HG02571 (cell line): ENCODE data around the gene SLC29A2.
"Not testable (repeated sequence)": the region's sequence is repeated elsewhere in the genome, so short reads cannot be mapped to it uniquely, and the experiment has no call there.

Source experiments
- ATAC-seq: cut with Tn5 transposase; IDR thresholded peaks from one replicate; pipeline ENCODE4 v1.9.1; 2021; ENCODE audit warnings: mild to moderate bottlenecking, moderate library complexity; ENCODE audit not compliant: unreplicated experiment

Gene SLC29A2

DNA sequence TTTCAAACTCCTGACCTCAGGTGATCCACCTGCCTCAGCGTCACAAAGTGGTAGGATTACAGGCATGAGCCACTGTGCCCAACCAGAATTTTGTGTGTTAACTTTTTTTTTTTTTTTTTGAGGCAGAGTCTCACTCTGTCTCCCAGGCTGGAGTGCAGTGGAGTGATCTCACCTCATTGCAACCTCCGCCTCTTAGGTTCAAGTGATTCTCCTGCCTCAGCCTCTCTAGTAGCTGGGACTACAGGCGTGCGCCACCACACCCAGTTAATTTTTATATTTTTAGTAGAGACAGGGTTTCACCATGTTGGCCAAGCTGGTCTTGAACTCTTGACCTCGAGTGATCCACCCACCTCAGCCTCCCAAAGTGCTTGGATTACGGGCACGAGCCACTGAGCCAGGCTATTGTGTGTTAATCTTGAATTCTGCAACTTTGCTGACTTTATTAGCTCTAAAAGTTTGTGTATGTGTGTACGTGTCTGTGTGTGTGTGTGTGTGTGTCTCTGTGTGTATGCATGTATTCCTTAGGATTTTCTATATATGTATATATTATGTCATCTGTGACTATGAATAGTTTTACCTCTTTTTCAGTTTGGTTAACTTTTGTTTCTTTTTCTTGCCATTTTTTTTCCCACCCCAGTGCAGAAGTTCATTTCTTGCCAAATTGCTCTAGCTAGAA, 20.9 kb downstream of the SLC29A2 start:
- not testable (repeated sequence) for ATAC-seq

DNA sequence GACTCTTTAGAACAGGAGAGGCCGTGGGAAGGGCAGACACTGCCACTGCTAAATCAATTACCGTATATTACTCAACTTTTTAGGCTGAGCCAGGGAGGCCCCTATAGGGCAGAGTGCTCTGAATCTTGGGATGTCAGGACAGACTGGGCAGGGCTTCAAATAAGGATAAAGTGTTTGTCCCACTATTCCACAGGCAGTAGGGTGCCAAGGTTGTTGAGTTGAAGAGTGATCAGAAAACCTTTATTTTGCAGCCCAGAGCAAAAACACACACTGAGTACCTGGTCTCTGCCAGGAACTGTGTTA, 22.5 kb downstream of the SLC29A2 start:
- no peak for ATAC-seq

DNA sequence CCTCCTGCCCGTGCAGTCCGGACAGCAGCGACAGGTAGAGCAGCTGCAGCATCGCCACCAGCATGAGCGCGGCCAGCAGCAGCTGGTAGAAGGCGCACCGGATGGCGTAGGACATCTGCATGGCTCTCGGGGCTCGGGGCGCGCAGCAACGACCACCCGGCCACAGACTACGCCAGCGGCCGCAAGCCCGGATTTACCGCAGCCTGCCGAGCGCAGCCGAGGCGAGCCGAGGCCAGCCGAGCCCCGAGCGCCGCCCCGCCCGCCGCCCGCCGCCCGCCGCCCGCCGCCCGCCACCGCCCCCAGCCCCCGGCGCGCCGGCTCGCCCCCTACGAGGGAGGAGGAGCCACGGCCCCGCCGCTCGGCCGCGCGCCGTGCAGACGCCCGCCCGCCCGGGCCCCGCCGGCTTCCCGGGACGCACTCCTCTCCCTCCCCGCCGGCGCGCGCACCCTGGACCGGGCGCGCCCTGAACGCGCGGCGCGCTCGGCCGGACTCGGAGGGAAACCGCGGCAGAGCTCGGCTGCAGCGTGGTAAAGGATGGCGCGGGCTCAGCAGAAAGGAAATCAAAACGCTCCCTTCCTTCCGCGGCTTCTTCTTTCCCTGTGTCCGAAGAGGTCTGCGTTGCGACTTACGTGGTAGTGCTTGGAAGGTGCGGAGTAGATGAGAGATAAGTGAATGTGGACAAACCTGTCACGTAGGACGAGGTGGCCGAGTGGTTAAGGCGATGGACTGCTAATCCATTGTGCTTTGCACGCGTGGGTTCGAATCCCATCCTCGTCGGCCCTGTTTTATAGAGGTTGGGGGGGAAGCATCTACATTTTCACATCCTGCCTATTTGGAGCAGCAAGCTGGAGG, 23.9 kb downstream of the SLC29A2 start, which contains the start of gene B4GAT1:
Gene B4GAT1 (minus strand): TSS at position 205 of the 852 bp plus-strand sequence. CDS start 84 bp downstream, at position 121.
- ATAC-seq: no peak

DNA sequence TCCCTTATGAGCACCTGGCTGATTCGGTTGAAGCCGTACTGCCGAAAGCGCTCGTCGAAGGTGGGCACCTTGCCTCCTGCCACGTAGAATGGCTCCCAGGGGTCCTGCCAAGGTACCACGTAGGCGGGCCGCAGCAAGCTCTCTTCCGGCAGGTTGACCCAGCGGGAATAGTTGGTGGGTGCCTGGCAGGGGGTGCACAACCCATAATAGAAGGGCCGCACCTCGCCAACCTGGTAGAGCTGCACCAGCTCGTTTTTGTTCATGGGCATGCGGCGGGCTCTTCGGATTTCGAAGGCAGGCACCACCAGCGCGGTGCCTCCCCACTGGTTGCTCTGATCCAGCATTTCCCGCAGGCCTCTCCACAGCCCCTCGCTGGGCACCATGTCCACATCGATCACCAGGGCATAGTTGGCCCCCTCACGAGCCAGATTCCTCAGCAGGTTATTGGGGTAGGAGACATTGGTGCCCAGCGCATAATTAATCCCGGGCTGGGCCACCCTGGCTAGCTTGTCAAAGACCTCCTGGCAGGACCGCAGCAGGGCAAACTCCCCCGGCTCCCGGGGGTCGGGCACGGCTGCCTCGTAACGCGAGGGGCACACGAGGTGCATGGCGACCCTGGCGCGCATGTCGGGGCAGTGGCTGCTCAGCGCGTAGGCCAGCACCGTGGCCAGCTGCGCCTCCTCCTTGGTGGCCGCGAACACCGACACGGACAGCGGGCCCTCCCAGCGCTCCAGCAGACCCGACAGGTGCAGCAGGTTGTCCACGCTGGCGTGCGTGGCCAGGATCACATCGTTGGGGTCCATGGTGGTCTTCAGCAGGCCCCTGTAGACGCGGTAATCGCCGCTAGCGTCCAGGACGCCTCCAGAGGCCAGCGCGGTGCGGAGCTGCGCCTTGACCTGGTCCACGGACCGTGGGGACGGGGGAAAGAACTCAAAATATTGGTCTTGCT, 24.8 kb downstream of the SLC29A2 start:
- ATAC-seq: no peak

DNA sequence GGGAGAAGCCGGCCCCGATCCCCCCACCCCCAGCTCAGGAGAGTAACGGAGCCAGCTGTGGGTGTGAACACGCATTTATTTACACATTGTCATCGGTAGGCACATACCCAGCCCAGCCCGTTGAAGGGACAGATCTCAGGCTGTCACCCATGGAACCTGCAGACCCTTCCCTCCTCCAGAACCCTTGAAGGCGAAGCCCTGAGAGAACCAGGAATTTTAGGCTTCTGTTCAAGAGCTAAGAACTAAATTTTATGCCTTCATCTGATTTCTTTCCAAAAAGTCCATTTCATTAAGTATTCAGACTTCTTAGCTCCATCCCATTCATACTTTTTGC, 26.3 kb downstream of the SLC29A2 start:
- ATAC-seq: peak; percentile 4

DNA sequence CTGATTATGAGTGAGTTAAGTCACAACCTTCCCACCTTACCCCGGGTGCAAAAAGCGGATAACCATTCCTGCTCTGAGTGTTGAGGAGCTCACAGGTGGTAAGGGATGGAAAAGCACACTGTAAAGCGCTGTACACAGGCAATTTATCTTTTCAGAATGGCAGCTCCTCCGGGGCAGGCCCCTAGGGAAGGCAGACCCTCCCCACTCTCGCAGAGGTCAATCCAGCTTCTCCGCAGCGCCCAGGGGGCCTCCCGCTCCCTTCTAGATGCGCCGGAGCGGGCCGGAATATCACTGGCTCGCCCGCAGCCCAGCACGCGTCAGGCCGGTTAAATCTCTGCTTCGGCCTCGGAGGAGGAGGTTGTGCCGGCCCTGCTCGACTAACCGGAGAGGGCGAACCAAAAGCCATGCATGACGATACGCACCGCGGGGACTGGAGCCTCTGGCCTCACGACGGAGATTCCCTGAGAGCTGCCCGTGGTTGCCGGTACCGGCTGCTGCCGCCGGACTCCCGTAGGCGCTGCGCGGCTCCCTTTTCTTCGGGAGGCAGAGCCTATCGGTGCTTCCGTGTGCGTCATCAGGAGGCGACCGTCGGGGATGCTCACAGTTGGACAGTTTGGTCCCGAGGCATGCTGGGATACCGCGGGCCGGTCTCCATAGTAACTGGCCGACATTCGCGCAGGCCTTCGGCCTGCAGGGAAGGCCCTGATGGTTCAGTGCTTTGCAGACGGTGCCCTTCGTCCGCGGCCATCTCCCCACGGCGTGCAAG, 26.8 kb downstream of the SLC29A2 start, which contains the start of gene BRMS1:
Gene BRMS1 (minus strand): TSS at position 555 of the 766 bp plus-strand sequence. CDS start 2,870 bp downstream, outside the sequence.
- peak; percentile 65 for ATAC-seq

DNA sequence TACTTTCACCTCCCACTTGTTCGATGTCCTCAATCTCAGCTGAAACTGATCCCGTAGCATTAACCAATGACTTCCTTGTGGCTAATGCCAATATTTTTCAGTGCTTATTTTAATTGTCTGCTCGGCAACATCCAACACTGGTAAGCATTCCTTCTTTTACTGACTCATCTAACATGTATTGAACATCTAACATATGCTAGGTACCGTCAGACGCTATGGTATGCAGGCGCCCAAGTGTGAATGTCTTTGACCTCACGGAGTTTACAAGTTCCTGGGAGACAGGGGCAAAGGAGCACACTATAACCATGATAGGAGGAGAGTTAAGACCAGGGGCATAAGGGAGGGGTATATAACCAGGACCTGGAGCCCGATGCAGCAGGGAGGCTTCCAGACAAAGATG, 28.4 kb downstream of the SLC29A2 start:
- ATAC-seq: no peak

DNA sequence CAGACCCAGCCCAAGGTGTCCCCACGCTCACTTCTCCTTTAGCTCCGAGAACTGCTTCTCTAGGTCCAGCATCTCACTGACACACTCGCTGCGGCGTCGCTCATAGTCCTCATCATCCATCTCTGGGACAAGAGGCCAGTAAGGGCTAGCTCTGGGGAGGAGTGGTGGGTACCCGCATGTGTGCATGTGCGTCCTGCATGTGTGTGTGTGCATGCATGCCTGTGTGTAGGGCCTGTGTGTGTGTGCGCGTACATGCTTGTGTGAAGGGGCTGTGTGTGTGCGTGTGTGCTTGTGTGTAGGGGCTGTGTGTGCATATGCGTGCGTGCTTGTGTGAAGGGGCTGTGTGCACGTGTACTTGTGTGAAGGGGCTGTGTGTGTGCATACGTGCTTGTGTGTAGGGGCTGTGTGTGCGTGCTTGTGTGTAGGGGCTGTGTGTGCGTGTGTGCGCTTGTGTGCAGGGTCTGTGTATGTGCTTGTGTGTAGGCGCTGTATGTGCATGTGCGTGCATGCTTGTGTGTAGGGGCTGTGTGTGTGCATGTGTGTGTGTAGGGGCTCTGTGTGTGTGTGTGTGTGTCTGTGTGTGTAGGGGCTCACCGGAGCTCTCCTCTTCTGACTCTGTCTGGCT, 29.9 kb downstream of the SLC29A2 start:
- no peak for ATAC-seq

DNA sequence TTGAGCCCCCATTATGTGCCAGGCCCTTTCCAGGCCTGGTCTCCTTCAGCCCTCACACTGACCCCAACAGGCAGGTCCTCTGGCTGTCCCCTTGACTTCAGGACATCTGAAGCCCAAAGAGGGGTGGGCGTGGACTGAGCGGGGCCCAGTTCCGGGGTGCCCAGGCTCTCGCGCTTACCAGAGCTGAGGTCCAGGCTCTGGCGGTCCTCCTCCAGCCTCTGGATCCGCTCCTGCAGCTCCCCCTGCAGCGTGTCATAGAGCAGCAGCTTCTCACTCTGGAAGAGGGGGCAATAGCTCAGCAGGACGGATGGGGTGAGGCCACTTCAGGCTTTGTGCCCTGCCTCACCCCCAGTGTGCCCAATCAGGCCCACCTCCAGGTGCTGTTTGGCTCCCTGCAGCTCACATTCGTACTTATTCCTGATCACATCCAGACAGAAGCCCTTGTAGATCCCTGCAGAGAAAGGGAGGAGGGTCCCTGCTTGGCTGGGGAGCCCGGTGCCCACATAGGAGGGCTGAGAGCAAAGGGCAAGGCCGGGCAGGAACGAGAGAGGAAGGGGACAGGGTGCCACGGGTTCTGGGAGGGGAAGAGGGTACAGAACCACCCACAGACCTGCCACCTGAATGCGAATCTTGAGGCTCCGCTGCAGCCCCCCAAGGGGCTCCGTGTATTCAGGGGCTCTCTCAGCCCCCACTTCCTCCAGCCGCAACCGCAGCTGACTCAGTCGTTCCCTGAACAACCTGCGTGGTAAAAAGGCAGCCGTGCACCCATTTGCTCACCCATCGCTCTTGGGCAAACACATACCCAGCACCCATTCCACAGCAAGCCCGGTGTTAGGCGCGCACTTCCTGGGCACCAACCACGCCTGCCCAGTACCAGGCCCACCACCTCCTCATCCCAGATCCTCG, 30.7 kb downstream of the SLC29A2 start:
- ATAC-seq: no peak

DNA sequence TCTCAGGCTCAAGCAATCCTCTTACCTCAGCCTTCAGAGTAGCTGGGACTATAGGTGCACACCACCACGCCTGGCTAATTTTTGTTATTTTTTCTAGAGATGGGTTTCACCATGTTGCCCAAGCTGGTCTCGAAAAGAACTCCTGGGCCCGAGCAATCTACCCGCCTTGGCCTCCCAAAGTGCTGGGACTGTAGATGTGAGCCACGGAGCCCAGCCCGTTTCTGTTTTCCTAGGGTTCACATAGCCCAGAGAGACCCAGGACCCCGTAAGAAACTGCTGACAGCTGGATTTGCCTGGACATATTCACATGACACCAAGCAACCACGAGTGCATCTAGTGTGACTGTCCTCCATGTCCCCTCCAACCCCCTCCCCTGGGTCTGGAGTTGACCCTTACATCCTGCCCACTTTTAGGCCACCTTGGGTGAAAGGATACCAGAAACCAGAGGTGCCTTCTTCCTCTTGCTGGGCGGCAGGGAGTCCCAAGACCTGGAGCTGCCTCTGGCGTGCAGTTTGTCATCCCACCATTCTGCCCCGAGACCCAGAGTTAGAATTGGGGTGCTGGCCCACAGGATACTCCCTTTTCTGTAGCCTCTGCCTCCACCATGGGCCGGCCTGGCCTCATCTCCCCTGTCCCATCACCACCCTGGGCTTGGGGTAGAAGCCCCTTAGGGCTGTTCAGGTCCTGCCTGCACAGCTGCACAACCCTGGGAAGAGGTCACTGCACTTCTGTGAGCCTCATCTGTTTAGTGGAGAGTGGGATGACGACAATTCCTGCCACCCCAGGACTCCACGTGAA, 31.7 kb downstream of the SLC29A2 start:
- no peak for ATAC-seq

DNA sequence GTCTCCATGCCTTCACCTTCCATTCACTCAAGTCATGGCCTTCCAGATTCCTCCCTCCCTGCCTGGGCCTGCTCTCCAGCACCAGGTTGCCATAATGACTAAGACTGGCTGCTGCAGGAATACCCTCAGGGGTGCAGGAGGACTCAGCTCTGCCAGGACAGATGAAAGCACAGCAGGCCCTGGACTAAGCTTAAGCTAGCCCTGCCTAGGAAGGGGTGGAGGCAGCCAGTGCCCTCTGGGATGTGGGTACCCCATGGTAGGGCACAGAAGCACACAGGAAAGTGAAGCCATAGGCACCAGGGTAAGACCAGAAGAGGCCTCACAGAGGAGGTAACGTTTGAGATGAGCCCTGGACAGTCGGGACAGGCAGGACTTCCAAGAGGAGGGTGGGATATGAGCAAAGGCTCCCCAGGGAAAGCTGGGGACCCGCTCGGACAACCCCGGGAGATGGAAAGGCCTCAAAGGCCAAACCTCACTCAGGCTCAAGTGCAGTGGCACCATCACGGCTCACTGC, 32.3 kb downstream of the SLC29A2 start:
- no peak for ATAC-seq

DNA sequence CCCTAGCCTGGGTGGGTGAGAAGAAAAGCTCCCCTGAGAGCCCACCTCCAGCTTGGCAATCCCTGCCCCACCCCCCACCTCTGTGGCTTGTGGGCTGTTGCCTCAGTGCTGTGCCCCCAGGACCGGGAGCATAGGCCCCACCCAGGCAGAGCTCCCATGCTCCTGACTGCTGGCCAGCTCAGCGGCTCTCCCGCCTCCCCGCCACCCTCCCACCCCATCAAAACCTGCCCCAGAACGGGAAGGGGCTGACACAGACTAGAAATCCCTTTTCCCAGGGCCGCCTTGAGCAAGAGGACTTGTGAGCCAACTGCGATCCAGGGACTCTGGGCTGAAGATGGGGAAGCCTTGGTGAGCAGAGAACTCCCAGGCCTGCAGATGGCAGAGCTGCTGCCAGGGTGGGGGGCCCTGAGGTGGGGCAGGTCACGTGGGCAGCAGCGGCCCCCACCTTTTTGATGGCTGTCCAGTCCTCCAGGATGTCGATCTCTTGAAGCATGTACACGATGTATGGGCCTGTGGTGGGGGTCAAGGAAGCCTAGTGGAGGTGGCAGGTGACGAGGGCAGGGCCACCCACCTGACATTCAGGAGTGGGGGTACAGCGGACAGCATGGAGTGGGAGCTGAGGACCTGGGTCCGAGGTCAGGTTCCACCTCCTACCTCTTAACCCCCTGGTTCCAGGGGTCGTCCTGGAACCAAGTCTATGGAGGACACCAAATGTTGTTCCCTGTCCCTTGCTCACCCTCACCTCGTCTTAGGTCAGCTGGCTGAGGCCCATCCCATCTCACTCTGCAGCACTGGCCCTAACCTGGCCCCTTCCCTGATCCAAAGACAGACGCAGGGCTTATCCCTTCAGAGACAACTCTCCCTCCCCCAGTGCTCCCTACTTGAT, 33.0 kb downstream of the SLC29A2 start:
- no peak for ATAC-seq

DNA sequence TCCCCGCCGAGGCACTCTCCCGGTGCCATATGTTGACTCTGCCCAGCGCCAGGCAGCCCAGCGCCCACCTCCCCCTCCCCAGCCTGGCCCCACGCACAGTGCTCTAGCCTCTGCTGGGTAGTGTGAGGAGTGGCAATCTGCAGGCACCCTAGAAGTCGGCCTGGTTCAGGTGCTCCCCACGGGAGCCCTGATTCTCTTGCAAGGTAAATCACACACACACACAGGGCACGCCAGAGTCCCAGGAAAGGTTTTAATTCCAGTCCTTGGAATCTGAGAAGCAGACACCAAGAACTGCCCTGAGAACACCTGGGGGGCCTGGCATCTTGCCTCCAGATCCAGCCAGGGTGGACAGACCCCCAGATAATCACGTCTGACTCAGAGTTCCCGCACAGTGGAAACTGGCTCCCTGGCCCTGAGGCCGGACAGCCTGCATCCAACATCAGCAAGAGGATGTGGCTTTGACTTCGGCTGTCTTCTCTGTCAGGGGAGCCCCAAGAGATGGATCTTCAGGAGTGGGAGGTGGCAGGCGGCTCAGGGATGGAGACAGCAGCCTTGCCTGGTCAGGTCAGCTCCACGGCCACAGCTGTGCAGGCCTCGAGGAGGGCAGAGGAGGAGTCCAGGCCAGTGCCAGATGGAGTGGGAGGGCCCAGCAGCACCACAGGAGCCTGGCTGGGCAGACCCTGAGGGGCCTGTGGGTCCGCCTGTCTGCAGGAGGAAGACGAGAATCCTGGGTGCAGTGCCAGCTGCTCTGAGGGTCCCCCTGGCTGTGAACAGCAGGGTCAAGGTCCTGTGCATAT, 34.3 kb downstream of the SLC29A2 start:
- ATAC-seq: no peak

DNA sequence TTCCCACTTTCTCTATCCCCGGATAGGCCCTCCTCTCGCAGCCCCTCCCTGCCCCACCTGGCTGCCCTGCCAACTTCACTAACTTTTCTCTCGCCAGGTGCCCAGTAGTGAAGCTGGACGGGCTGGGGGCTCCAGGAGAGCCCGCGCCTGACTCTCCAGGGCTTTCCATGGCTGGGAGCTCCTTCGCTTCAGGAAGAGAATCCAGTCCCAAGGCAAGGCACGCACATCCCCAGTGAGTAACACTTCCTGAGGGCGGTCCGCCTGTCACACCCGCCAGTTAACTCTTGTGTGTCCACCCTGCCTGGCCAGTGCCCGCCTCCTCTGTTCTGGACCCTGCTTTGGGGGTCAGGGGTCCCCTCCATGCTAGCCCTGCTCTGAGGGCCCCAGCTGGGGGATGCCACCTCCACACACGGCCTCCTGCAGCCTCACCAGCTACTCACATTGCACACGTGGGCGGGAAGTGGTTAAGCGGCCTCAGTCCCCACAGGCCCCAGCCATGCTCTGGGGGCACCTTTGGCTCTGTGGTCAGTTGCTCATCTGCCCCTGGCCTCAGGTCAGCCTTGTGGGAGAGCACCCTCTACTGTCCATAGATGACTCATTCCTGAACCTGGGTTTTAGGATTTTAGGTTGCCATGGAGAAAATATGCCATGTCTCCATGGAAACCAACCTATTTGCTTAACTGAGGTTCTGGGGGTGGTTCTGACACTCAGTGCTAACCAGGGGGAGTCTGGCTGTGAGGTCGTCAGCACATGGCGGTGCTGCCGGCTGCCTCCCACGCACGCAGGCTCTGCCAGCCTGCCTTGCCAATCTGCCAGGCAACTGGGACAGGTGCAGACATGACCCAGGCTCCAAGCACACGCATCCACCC, 35.1 kb downstream of the SLC29A2 start, which contains the start of gene RIN1:
Gene RIN1 (minus strand): TSS at position 201 of the 869 bp plus-strand sequence. CDS start 32 bp downstream, at position 169.
- peak; percentile 55 for ATAC-seq
